Vagina (tissue), 2 donors: Measurements from ENCODE around the gene LPCAT1.

Experiments used
- CTCF ChIP-seq, 3 experiments: fragments of 450-650 bp in 2 of 3; fragments of 200-600 bp in 1 of 3; sonication (generic) in 1 of 3; IDR thresholded peaks; one replicate each; pipeline ENCODE4 v1.5.1; 2017 to 2019; ENCODE audit warnings: antibody characterized with exemption in 3 of 3, mild to moderate bottlenecking in 2 of 3, moderate library complexity in 2 of 3
- POLR2A ChIP-seq, 2 donors: fragments of 450-650 bp; IDR thresholded peaks; one replicate each; pipeline ENCODE4 v1.6.1; 2017; ENCODE audit warnings: antibody characterized with exemption in 2 of 2, mild to moderate bottlenecking in 2 of 2, moderate library complexity in 2 of 2
- POLR2AphosphoS5 ChIP-seq, 2 donors: sonication (generic); formaldehyde crosslinking; IDR thresholded peaks; one replicate each; pipeline ENCODE4 v1.9.0; 2017; ENCODE audit warnings: antibody characterized with exemption in 2 of 2, mild to moderate bottlenecking in 2 of 2, low read depth in 1 of 2; ENCODE audit not compliant: insufficient read depth in 1 of 2

- TF ChIP-seq POLR2A (IDR thresholded peaks at IDR 0.05) (no peak), CTCF (IDR thresholded peaks at IDR 0.05) (no peak), POLR2AphosphoS5 (IDR thresholded peaks at IDR 0.05; ENCODE audit: insufficient read depth in 1 of 2, low read depth in 1 of 2) (no peak)
Observed at GRCh38 chr5:1568201-1568979, 44.6 kb upstream of the LPCAT1 start.
